Left renal cortex interstitium (tissue), 4 donors: Measurements from ENCODE around the gene NPTN. TPM values are rescaled to one million over a fixed set of nuclear protein-coding genes. Genes with fewer than 3 reads are reported as not detected.
"Not testable (repeated sequence)": the region's sequence is repeated elsewhere in the genome, so short reads cannot be mapped to it uniquely, and the experiment has no call there.

Source experiments
- DNase-seq, 4 donors: peaks; one replicate each; pipeline ENCODE4 v3.0.0-alpha.2; 2013; ENCODE audit warnings: low read depth in 4 of 4, low spot score in 2 of 4, missing footprints in 1 of 4
- polyA plus RNA-seq, 4 donors: library from polyadenylated mRNA; unstranded; fragments of 120-200 nt; gene quantifications; one replicate each; pipeline ENCODE4 v1.2.1, GENCODE V29; 2013; ENCODE audit not compliant: insufficient read length in 4 of 4

Gene NPTN
- polyA plus RNA-seq, 4 donors = 175 to 196 (median 185) TPM

DNA sequence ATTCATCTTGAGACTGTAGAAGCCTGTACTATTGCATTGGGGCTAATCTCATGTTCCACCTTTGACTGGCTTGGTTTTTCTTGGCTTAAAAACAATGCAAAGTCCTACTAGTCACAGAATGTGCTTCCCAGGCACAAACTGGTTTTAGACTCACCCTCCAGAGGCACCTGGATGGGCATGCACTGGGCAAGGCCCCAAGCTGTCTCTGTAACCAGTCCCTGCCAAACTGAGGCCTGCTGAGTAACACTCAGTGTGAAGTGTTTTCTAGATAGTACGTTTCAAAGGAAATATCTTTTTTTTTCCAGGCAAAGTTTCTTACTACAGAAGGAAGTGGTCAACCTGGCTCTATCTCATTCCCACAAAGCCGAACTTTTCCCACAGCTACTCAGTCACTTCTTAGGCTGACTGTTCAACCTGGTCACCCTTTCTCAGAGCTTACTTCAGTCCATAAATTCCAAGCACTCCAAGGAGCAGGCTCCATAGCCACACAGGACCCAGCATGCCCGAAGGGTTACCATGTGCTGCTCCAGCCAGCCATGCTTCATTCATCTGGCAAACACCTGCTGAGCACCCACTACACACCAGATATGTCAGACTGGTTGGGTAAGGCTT is 57.4 kb downstream of the NPTN start:
- DNase-seq = no peak

DNA sequence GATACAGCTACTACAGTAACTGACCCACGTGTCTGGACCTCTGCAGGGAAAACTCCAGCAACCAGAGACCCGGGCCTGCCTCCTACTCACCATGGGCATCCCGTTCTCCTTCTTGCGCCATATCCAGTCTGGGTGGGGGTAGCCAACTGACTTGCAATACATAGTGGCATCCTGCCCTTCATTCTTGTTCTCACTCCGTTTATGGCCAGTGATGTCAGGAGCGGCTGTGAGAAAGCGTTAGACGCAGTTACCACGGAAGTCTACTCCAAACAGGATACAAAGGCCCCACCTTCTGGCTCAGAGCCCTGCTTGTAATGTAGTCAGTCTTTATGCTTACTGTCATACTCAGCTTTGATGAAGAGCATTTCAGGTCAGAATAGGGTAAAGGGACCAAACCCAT is 59.6 kb downstream of the NPTN start:
- no peak for DNase-seq

DNA sequence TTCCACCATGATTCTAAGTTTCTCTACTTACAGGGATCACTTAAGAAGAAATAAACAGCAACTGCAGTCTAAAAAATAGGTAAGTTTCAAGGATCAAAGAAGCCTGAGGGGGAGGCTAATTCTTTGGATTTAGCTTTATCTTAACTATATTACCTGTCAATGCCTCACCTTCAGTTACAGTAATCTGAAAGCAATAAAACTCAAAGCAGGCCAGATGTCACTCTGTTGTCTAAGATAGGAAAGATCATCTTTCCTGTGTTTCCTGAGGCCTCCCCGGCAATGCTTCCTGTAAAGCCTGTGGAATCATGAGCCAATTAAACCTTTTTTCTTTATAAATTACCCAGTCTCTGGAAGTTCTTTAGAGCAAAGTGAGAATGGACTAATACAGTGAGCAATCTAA is 60.2 kb downstream of the NPTN start:
- DNase-seq = no peak

DNA sequence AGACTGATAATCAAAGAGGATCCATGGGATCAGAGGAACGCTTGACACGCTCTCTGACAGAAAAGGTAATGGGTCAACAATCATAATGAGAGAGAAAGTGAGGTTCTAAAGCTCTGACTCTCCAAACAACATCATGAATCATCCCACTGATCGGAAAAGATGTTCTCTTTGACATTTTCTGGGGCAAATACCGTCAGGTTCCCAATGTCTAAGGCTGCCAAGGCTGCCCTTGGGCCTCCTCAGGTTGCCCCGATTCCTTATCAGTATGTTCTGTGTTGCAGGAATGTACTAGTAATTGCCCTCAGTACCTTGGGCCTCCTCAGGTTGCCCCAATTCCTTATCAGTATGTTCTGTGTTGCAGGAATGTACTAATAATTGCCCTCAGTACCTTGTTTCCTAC is 60.9 kb downstream of the NPTN start:
- no peak for DNase-seq

DNA sequence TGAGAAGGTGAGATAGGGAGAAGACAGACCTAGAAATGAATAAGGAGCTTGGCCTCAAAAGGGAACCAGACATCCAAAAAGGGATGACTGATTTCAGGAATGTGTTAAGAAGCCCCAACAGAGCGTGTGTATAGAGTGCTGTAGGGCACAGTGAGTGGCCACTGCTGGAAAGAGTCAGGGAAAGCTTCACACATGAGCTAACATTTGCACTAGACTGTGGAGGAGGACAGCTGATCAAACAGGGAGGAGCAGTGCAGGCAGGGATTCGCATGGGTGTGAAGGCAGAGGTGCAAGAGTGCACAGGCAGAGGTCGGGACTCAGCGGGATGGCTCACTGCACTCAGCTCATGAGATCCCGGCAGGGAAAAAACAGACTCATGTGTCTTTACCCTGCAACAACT is 61.8 kb downstream of the NPTN start:
- DNase-seq = peak in 3 of 4 donors; percentile 32 to 39 (median 32)

DNA sequence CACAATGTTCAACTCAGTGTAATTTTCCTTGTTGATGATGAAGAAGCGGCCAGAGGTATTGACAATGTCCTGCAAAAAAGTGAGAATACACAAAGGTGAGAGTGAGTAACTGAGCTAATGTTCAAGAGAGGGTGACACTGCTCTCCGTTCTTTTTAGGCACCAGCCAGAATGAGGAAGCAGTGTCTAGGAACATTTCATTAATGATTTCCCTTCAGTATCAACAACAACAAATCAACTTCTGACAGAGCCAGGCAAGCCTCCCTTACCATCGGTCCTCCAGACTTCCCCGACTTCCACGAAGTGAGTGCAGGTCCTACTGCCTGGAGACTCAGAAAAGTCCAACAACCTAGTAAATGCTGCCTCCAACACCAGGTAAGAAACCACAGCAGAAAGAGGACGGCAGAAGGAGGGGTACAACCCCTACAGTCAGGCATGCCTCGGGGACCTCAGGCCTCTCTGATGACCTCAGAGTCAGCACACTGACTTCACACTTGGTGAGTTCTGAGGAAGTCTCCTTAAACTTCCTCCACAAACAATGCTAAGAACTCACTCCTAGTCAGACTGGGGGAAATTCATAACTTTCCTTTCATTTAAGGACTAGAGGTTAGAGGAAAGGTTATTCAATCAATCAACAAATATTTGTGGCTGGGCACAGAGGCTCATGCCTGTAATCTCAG is 62.7 kb downstream of the NPTN start:
- DNase-seq = no peak

DNA sequence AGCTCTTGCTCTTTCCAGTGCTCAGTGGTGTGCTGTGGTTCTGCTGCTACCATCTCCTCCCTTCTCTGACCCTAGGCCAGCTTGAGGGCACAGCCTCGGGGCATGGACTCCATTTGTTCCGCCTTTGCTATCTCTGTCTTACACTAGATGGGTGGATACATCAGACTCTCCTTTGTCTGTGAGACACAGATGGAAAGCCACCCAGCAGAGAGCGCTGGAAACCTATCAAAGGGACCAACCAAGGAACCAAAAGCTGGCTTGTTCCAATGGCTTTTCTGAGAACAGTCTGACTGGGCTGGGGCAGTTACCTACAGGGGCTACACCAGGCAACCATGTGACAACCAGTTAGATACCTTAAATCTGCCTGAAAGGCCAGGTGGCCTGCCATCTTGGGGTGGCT is 63.8 kb downstream of the NPTN start:
- DNase-seq = no peak

DNA sequence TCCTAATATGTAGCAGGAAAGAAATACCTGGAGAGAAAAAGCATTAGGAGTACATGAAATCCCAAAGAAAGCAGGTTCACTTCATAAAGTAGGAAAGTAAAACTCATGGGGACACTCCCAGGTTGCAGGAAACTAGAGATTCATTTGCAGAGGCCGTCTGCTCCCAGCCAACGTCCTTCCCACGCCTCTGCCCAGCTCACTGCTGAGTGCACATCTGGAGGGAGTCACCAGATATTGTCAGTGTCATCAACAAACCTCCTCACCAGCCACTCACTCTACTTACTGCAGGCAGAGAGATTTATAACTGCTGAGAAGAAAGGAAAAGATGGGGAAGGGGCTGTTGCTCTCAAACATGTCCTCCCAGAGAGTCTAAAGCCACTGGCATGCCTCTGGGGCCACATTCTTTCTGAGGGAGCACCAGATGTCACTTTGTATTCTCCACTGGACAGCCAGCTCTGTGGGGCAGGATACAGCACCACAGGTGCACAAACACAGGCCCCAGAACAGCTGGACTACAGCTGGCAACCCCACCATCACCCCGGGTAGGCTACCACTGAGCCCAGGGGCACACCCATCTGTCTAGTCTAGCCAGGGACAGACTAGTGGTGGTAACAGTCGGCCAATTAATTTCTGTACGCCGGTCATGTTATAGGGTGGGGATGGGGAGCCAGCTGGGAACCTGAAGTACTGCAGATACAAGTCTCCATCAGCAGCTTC is 64.5 kb downstream of the NPTN start:
- DNase-seq = no peak

DNA sequence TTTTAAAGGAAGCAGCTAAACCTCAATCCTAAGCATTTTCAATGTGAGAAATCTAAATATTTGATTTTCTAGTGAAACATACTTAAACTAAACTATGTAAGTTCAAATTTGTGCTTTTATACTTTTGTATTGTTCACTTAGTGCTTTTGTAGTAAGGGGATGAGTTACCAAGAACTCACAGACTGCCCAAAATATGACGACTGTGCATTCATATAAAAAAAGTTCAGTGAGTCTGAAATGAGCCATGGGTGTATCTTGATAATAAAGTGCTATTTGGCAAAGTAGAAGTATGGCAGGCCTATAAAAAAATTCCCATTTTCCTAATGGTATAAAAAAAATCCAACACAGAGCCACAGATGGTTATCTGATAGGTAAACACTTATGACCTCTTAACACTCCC is 66.2 kb downstream of the NPTN start:
- no peak for DNase-seq

DNA sequence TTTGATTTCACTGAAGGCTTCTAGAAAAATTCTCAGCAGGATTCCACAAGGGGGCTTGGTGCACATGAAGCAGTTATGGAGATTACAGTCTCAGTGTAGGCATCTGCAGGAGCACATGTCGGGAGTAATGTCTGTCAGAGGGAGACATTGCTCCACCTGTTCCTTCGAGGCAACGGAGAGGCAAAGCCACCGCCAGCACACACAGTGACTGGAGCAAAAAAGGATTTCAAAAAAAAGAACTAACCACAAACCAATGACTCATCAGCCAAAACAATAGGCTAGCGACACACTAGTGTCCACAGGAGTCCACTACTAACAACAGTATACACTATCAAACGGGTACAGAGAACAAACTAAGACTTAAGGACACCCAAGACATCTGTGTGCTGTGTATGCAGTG is 68.9 kb downstream of the NPTN start:
- DNase-seq = no peak

DNA sequence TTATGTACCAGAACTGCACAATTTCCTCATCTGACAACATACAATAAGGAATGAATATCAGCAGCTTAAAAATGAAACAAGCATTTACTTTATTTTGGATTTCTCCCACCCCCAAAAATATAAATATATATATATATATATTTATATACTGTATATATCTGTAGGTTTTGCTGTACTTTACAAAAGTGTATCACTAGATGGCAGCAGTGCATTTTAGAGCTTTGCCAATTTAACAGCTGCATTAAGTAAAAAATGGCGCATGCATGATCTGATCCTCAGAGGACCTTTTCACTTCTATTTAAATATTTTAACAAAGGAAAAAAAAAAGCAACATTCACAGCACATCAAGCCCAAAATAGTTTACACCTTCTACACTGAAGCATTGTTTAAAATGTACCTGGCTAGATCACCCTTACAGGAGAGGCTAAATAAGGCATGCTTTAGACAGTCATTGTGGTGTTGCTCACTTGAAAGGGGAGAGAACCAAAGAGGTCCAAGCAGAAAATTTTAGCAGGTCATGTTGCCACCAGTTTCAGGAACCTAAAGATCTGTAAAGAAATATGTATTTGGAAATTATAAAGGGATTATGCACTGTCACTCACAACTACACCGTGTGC is 72.6 kb downstream of the NPTN start:
- peak in 3 of 4 donors; percentile 47 to 74 (median 58) for DNase-seq

DNA sequence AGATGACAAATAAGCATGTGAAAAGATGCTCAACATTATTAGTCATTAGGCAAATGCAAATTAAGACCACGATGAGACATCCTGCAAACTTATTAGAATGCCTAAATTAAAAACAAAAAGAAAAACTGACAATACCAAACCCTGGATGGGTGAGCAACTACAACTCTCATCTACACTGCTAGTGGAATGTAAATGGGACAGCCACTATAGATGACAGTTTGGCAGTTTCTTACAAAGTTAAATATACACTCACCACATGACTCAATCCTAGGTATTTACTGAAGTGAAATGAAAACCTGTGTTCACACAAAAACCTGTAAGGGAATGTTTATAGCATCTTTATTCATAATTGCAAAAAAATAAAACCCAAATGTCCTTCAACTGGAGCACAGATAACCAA is 74.7 kb downstream of the NPTN start:
- DNase-seq = no peak

DNA sequence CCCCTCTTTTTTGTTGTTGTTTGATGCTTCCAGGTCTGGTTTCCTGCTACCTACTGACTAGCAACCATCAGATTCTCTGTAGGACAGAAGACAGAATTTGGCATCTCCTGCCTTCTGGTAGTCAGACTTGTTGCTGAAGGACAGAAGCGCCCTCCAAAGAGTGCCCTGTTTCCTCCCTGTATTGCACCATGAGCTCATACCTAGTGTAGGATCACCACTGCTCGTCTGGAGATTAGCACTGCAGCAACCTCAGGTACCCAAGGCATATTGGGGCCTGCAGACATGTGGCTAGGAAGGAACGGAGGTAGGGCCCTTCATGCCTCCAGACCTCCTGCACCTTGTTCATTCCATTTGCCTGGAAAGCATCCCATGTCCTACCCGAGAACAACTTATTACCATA is 78.1 kb downstream of the NPTN start:
- DNase-seq = no peak

DNA sequence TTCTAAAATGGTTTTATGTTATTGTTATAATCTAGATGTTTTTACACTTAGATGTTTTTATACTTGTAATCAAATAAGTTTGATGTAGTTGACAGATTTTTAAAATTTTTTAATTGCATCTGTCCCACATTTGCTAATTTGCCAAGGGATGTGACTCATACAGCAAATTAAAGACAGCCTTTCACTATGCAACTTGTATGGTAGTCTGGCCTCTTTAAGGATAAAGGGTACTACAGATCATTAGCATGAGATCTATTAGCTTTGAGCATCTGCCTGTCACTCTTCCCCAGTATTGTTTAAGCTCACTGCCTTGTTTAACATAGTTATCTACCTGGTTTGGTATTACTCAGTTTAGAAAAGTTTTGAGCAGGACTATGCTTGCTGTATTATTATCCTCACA is 83.0 kb downstream of the NPTN start:
- DNase-seq = no peak

DNA sequence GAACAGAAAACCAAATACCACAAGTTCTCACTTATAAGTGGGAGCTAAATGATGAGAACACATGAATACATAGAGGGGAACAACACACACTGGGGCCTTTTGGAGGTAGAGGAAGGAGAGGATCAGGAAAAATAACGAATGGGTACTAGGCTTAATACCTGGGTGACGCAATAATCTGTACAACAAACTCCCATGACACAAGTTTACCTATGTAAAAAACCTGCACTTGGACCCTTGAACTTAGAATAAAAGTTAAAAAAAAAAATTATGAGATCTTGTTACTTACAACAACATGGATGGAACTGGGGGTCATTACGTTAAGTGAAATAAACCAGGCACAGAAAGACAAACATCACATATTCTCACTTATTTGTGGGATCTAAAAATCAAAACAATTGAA is 84.3 kb downstream of the NPTN start:
- DNase-seq = not testable (repeated sequence)

DNA sequence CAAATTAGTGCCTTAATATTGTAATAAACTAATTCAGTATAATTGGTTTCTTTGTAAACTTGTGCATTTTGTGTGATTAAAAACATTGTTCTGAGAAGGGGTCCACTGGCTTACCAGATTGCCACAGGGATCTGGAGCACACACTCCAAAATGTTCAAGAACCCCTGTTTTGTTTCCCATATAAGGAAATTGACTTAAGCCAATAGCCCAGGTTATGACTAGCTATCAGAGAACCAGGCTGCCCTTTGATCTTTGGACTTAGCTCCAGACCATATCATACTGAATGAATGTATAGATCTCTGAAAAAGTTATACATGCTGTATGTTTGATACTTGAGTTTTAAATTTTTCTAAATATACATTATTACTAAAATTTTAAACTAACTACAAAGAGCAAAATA is 91.7 kb downstream of the NPTN start:
- no peak for DNase-seq

DNA sequence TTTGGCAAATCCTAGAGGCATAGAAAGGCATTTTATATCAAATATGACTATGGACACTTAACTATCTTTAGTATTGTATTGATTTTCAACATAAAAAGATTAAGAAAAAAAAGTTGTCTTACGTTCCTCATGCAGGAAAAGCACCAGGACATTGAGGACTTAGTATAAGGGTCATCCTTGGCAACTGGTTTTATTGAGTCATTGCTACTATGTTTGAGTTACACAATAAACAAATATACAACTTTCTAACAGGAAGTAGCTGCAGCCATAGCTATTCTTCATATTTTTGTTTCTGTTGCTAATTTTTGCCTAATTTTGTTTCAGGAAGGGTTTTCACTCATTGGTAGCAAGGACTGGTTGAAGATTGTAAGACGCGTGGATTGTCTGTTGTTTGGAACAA is 93.0 kb downstream of the NPTN start:
- DNase-seq = no peak

DNA sequence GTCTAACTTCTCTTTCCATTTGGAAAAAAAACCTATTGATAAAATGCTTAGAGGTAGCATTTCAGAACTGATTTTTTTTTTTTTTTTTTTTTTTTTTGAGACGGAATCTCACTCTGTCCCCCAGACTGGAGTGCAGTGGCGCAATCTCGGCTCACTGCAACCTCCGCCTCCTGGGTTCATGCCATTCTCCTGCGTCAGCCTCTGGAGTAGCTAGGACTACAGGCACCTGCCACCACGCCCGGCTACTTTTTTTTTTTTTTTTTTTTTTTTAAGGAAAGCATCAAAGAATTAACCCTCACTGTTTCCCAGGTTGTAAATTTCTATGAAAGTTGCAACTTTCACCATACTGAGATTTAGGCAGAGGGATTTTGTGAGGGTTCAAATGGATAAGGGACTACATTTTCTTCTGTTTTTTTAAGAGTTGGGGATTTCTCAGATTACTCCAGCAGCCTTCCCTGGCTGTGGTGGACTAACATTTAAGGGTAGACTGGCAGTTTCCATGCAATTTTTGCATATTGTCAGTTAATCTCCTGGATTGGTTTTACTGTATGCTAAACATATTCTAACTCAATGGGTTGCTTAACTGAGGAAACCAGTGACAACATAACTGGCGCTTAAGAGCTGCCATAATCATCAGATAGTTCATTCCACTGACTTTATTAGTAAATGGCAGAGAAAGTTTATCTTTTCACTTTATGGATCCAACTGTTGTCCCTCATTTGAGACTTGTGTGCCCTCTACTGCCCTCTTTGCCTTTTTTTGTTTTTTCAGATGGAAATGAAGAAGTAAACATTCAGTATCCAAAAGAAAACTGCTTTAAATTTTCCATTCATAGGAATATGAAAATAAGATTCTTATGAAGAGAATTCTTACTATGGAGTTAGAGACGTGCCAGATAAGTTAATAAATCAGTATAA is 93.7 kb downstream of the NPTN start:
- DNase-seq = no peak

DNA sequence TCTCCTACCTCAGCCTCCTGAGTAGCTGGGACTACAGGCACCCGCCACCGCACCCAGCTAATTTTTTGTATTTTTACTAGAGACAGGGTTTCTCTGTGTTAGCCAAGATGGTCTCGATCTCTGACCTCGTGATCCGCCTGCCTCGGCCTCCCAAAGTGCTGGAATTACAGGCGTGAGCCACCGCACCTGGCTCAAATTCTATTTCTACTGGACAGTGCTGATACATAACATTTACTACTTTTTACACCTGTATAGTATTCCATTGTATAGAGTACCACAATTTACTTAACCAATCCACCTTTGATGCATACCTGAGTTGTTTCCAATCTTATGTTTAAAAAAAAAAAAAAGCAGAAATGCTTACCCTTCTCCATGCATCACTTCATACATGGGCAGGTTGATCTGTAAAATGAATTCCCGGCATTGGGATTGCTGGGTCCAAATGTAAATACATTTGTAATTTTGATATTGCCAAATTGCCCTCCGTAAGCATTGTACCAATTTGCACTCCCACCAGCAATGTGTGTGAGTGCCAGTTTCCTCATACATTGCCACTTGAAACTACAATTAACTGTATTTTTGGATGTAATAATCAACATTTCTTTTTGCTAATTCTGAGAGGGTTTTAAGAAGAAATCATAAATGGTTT is 94.5 kb downstream of the NPTN start:
- no peak for DNase-seq

DNA sequence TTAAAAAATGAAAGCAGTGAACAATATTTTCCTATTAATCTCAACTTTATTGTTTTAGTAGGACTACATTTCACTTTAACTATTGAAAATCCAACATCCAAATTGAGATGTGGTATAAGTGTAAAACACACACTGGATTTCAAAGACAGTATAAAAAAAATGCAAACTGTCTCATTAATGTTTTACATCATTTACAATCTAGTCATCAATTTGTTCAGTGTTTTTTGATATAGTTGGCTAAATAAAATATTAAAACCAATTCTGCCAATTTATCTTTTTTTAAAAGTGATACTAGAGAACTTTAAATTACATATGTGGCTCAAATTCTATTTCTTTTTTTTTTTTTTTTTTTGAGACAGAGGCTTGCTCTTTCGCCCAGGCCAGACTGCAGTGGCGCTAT is 95.1 kb downstream of the NPTN start:
- DNase-seq = no peak
